Measurements from ENCODE around the gene GPR171. TPM values are rescaled to one million over a fixed set of nuclear protein-coding genes. Genes with fewer than 3 reads are reported as not detected.

Gene GPR171
- total and polyA plus RNA-seq, 10 donors: 2.7 to 40.4 (median 11.1) TPM

Small RNAs within 50 kb of the gene (small RNA-seq; reads per million reads assigned to genes)
- 2.2 to 5.4 (median 4.4) reads per million in 4 donors for gene RNA5SP145

Other genes starting within 250 kb of the GPR171 start
- gene CLRN1, start 230.5 kb downstream of the GPR171 start, total RNA-seq: not detected
- gene CLRN1, start 230.5 kb downstream of the GPR171 start, polyA plus RNA-seq: not detected
- gene MED12L, start 117.6 kb downstream of the GPR171 start, total RNA-seq: 1 to 10 TPM in 6 of 7 donors, under 1 TPM in 1; 0.85 to 4.5 (median 2.0) TPM
- gene MED12L, start 117.6 kb downstream of the GPR171 start, polyA plus RNA-seq: under 1 TPM; 0.02 to 0.14 (median 0.03) TPM
- gene P2RY14, start 75.3 kb upstream of the GPR171 start, total RNA-seq: 1 to 10 TPM; 1.4 to 5.2 (median 3.1) TPM
- 1 to 10 TPM in 1 of 3 donors, under 1 TPM in 2; 0.32 to 1.8 (median 0.85) TPM for gene P2RY14, start 75.3 kb upstream of the GPR171 start, polyA plus RNA-seq
- not detected for gene GPR87, start 113.6 kb upstream of the GPR171 start, total RNA-seq
- not detected for gene GPR87, start 113.6 kb upstream of the GPR171 start, polyA plus RNA-seq
- gene P2RY13, start 126.3 kb upstream of the GPR171 start, total RNA-seq: 10 to 100 TPM; 36.1 to 78.3 (median 48.9) TPM
- gene P2RY13, start 126.3 kb upstream of the GPR171 start, polyA plus RNA-seq: 10 to 100 TPM in 1 of 3 donors, 1 to 10 TPM in 2; 7.1 to 11.6 (median 9.6) TPM
- gene P2RY12, start 181.5 kb upstream of the GPR171 start, total RNA-seq: 10 to 100 TPM in 3 of 7 donors, 1 to 10 TPM in 4; 5.9 to 19.2 (median 7.5) TPM
- 1 to 10 TPM in 2 of 3 donors, under 1 TPM in 1; 0.78 to 2.9 (median 2.0) TPM for gene P2RY12, start 181.5 kb upstream of the GPR171 start, polyA plus RNA-seq

All from spleen (tissue), 11 donors.